ENCODE measurements around the gene SLC12A8. TPM values are rescaled to one million over a fixed set of nuclear protein-coding genes. Genes with fewer than 3 reads are reported as not detected.
"Not testable (repeated sequence)": the region's sequence is repeated elsewhere in the genome, so short reads cannot be mapped to it uniquely, and the experiment has no call there.

Gene SLC12A8
- total RNA-seq, 2 donors from 2014 or later = 20.7 to 33.7 TPM

- no peak for TF ChIP-seq CTCF (IDR thresholded peaks at IDR 0.05)
- intact Hi-C loops (cut with DNase I) = no loop called here
- no peaks in the 10 kb centered on the region for H3K4me1 ChIP-seq
- no peak overlapping the region for H3K4me3 ChIP-seq
- DNase-seq = no peak
- no peaks in the 10 kb centered on the region for H3K9me3 ChIP-seq
- no peaks in the 10 kb centered on the region for H3K27me3 ChIP-seq
- H3K27ac ChIP-seq = no peak overlapping the region
- H3K9ac ChIP-seq (ENCODE audit: low read depth in 2 of 2, low read length in 2 of 2) = no peak overlapping the region
- H3K36me3 ChIP-seq = no peaks in the 10 kb centered on the region
Observed at GRCh38 chr3:125098611-125099291, 113.8 kb downstream of the SLC12A8 start.

- DNase-seq = no peak
- no peak overlapping the region for H3K4me3 ChIP-seq
- no peak for TF ChIP-seq CTCF (IDR thresholded peaks at IDR 0.05)
- no peaks in the 10 kb centered on the region for H3K27me3 ChIP-seq
- no peak overlapping the region for H3K27ac ChIP-seq
- H3K36me3 ChIP-seq = no peaks in the 10 kb centered on the region
- no peaks in the 10 kb centered on the region for H3K9me3 ChIP-seq
- intact Hi-C loops (cut with DNase I) = no loop called here
- no peak overlapping the region for H3K9ac ChIP-seq (ENCODE audit: low read depth in 2 of 2, low read length in 2 of 2)
- no peaks in the 10 kb centered on the region for H3K4me1 ChIP-seq
Observed at GRCh38 chr3:125090649-125091048, 121.9 kb downstream of the SLC12A8 start.

GRCh38 chr3:125087768-125088391, 124.7 kb downstream of the SLC12A8 start:
- DNase-seq = no peak
- no peaks in the 10 kb centered on the region for H3K4me1 ChIP-seq
- no peaks in the 10 kb centered on the region for H3K36me3 ChIP-seq
- H3K9ac ChIP-seq (ENCODE audit: low read depth in 2 of 2, low read length in 2 of 2) = no peak overlapping the region
- no peaks in the 10 kb centered on the region for H3K9me3 ChIP-seq
- intact Hi-C loops (cut with DNase I) = no loop called here
- TF ChIP-seq CTCF (IDR thresholded peaks at IDR 0.05) = no peak
- H3K4me3 ChIP-seq = no peak overlapping the region
- no peaks in the 10 kb centered on the region for H3K27me3 ChIP-seq
- H3K27ac ChIP-seq = no peak overlapping the region

- Histone ChIP-seq H3K9ac (ENCODE audit: low read depth in 2 of 2, low read length in 2 of 2) (no peak overlapping the region), H3K27ac (no peak overlapping the region), H3K4me3 (no peak overlapping the region), H3K9me3 (no peaks in the 10 kb centered on the region), H3K27me3 (no peaks in the 10 kb centered on the region), H3K36me3 (no peaks in the 10 kb centered on the region), H3K4me1 (no peaks in the 10 kb centered on the region)
- no peak for TF ChIP-seq CTCF (IDR thresholded peaks at IDR 0.05)
- intact Hi-C loops (cut with DNase I) = no loop called here
- no peak for DNase-seq
Observed at GRCh38 chr3:125085166-125085565, 127.4 kb downstream of the SLC12A8 start.

- H3K9me3 ChIP-seq = no peaks in the 10 kb centered on the region
- H3K4me3 ChIP-seq = no peak overlapping the region
- intact Hi-C loops (cut with DNase I) = no loop called here
- no peak overlapping the region for H3K9ac ChIP-seq (ENCODE audit: low read depth in 2 of 2, low read length in 2 of 2)
- no peak overlapping the region for H3K27ac ChIP-seq
- DNase-seq = no peak
- no peaks in the 10 kb centered on the region for H3K27me3 ChIP-seq
- no peaks in the 10 kb centered on the region for H3K4me1 ChIP-seq
- TF ChIP-seq CTCF (IDR thresholded peaks at IDR 0.05) = no peak
- H3K36me3 ChIP-seq = no peaks in the 10 kb centered on the region
Observed at GRCh38 chr3:125083776-125084175, 128.8 kb downstream of the SLC12A8 start.

GRCh38 chr3:125082339-125082738, 130.2 kb downstream of the SLC12A8 start:
- H3K27ac ChIP-seq; H3K27me3 ChIP-seq; H3K9me3 ChIP-seq; DNase-seq; H3K9ac ChIP-seq (ENCODE audit: low read depth in 2 of 2, low read length in 2 of 2); intact Hi-C loops (cut with DNase I); H3K4me1 ChIP-seq; H3K4me3 ChIP-seq; H3K36me3 ChIP-seq: not testable (repeated sequence)

All from colonic mucosa (tissue), 4 donors.